DOHH2 (cell line): ENCODE measurements around the gene LACTB.

Source experiments
- H3F3A ChIP-seq: fragments of 200-600 bp; sonication (generic), shearing (Covaris generic); 2 replicates; pipeline ENCODE4 v1.6.0; 2016; ENCODE audit warnings: antibody characterized with exemption, mild to moderate bottlenecking; ENCODE audit not compliant: control insufficient read depth, insufficient read depth
- H3K27ac ChIP-seq: fragments of 200-600 bp; sonication (generic); 2 replicates; pipeline ENCODE4 v1.5.1; 2014; ENCODE audit warnings: low read depth, mild to moderate bottlenecking, low read length, moderate library complexity
- H3K27me3 ChIP-seq: fragments of 200-600 bp; sonication (generic); 2 replicates; pipeline ENCODE4 v1.6.1; 2014; ENCODE audit warnings: mild to moderate bottlenecking, low read length, mixed read lengths; ENCODE audit not compliant: control insufficient read depth
- H3K36me3 ChIP-seq: fragments of 200-600 bp; sonication (generic); 2 replicates; pipeline ENCODE4 v1.6.1; 2014; ENCODE audit warnings: mild to moderate bottlenecking, low read length, moderate library complexity, mixed read lengths; ENCODE audit not compliant: control insufficient read depth
- H3K4me1 ChIP-seq: fragments of 200-600 bp; sonication (generic); 2 replicates; pipeline ENCODE4 v1.6.1; 2014; ENCODE audit warnings: mild to moderate bottlenecking, low read length, mixed read lengths; ENCODE audit not compliant: control insufficient read depth
- H3K4me2 ChIP-seq: fragments of 200-600 bp; sonication (generic); 2 replicates; pipeline ENCODE4 v1.6.0; 2014; ENCODE audit warnings: mild to moderate bottlenecking, low read length, moderate library complexity
- H3K4me3 ChIP-seq: fragments of 200-600 bp; sonication (generic); 2 replicates; pipeline ENCODE4 v1.5.1; 2014; ENCODE audit warnings: mild to moderate bottlenecking, low read length, mixed read lengths
- H3K79me2 ChIP-seq: fragments of 200-600 bp; sonication (generic); 2 replicates; pipeline ENCODE4 v1.6.1; 2014; ENCODE audit warnings: mild to moderate bottlenecking, low read length, mixed read lengths; ENCODE audit not compliant: control insufficient read depth
- H3K9me2 ChIP-seq: fragments of 200-600 bp; sonication (generic); replicated peaks from 2 replicates; pipeline ENCODE4 v1.6.1; 2014; ENCODE audit warnings: mild to moderate bottlenecking, low read length, mixed read lengths; ENCODE audit not compliant: control insufficient read depth
- H3K9me3 ChIP-seq: fragments of 200-600 bp; sonication (generic); 2 replicates; pipeline ENCODE4 v1.6.1; 2014; ENCODE audit warnings: antibody characterized with exemption, low read length, mixed read lengths; ENCODE audit not compliant: control insufficient read depth, insufficient read depth
- H4K20me1 ChIP-seq: fragments of 200-600 bp; sonication (generic); 2 replicates; pipeline ENCODE4 v1.6.0; 2014; ENCODE audit warnings: low read depth, mild to moderate bottlenecking, antibody characterized with exemption, low read length, moderate library complexity; ENCODE audit not compliant: control insufficient read depth, insufficient read depth
- EZH2phosphoT487 ChIP-seq: fragments of 200-600 bp; sonication (generic); IDR thresholded peaks from 2 replicates; pipeline ENCODE4 v1.6.1; 2017; ENCODE audit warnings: borderline replicate concordance, mild to moderate bottlenecking, antibody characterized with exemption, low read length, moderate library complexity, mixed read lengths
- TF ChIP-seq, protein P1 (sequence below): fragments of 200-600 bp; sonication (generic); IDR thresholded peaks from one replicate; pipeline ENCODE4 v1.5.1; 2014; ENCODE audit warnings: antibody characterized with exemption, mild to moderate bottlenecking, low read depth, low read length; ENCODE audit not compliant: poor library complexity, severe bottlenecking

Gene LACTB

GRCh38 chr15:63107895-63108546, 13.6 kb upstream of the LACTB start:
- Histone ChIP-seq H3K27ac (no peak overlapping the region), H3K27me3 (no peaks in the 10 kb centered on the region), H3K36me3 (no peaks in the 10 kb centered on the region), H3K9me3 (peaks cover 6% of the 10 kb centered on the region; the same call in 1 of the 2 replicates), H3K4me2 (no peak overlapping the region), H3K79me2 (no peaks in the 10 kb centered on the region), H3K4me3 (no peak overlapping the region), H3F3A (no peaks in the 10 kb centered on the region), H3K4me1 (no peaks in the 10 kb centered on the region), H3K9me2 (no peaks in the 10 kb centered on the region), H4K20me1 (no peaks in the 10 kb centered on the region)
- TF ChIP-seq EZH2phosphoT487: no peak
- TF ChIP-seq, protein P1, sequence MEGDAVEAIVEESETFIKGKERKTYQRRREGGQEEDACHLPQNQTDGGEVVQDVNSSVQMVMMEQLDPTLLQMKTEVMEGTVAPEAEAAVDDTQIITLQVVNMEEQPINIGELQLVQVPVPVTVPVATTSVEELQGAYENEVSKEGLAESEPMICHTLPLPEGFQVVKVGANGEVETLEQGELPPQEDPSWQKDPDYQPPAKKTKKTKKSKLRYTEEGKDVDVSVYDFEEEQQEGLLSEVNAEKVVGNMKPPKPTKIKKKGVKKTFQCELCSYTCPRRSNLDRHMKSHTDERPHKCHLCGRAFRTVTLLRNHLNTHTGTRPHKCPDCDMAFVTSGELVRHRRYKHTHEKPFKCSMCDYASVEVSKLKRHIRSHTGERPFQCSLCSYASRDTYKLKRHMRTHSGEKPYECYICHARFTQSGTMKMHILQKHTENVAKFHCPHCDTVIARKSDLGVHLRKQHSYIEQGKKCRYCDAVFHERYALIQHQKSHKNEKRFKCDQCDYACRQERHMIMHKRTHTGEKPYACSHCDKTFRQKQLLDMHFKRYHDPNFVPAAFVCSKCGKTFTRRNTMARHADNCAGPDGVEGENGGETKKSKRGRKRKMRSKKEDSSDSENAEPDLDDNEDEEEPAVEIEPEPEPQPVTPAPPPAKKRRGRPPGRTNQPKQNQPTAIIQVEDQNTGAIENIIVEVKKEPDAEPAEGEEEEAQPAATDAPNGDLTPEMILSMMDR: no peak

DNA sequence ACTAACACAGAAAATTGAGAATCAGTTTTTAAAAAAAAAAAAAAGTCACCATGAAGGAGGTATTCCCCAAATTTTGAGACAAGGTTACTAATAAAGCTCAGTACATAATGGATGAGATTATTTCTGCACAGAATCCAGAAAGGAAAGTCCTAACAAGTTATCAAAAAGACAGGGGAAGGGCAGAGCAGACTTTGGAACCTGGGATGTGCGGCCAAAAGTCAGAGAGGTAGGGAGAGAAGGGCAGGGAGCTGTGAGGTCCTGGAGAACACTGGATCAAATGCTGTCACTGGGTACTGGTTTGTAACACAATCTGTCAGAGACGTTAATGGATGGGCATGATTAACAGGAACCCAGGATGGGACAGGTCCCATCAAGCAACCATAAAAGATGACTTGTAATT, 12.2 kb upstream of the LACTB start:
- no peak overlapping the region for H3K4me3 ChIP-seq
- no peak overlapping the region for H3K27ac ChIP-seq
- H3K27me3 ChIP-seq: no peaks in the 10 kb centered on the region
- no peaks in the 10 kb centered on the region for H3K36me3 ChIP-seq
- H4K20me1 ChIP-seq: no peaks in the 10 kb centered on the region
- H3K79me2 ChIP-seq: no peaks in the 10 kb centered on the region
- no peaks in the 10 kb centered on the region for H3K4me1 ChIP-seq
- H3K9me3 ChIP-seq: peaks cover 6% of the 10 kb centered on the region; the same call in 1 of the 2 replicates
- H3F3A ChIP-seq: no peaks in the 10 kb centered on the region
- no peak overlapping the region for H3K4me2 ChIP-seq
- TF ChIP-seq, protein P1: no peak
- TF ChIP-seq EZH2phosphoT487: no peak
- no peaks in the 10 kb centered on the region for H3K9me2 ChIP-seq

- Histone ChIP-seq H3K4me1 (no peaks in the 10 kb centered on the region), H4K20me1 (no peaks in the 10 kb centered on the region), H3K4me3 (no peak overlapping the region), H3K9me3 (peaks cover 6% of the 10 kb centered on the region; the same call in 1 of the 2 replicates), H3K4me2 (no peak overlapping the region), H3K27ac (no peak overlapping the region), H3F3A (no peaks in the 10 kb centered on the region), H3K36me3 (no peaks in the 10 kb centered on the region), H3K27me3 (no peaks in the 10 kb centered on the region), H3K79me2 (no peaks in the 10 kb centered on the region), H3K9me2 (no peaks in the 10 kb centered on the region)
- no peak for TF ChIP-seq EZH2phosphoT487
- TF ChIP-seq, protein P1: no peak
Observed at GRCh38 chr15:63109920-63110319, 11.7 kb upstream of the LACTB start.
